Muscle of back (tissue), 11 donors: ENCODE measurements around the gene MANSC1. TPM values are rescaled to one million over a fixed set of nuclear protein-coding genes. Genes with fewer than 3 reads are reported as not detected.
"Not testable (repeated sequence)": the region's sequence is repeated elsewhere in the genome, so short reads cannot be mapped to it uniquely, and the experiment has no call there.

Experiments
- DNase-seq, 3 donors: peaks; one replicate each; pipeline versions ENCODE4 v3.0.0 to v3.0.0-alpha.2; 2013
- polyA plus RNA-seq, 10 donors: library from polyadenylated mRNA; unstranded; fragments of 120-200 nt; gene quantifications; one replicate each; pipeline ENCODE4 v1.2.1, GENCODE V29; 2013; ENCODE audit not compliant: insufficient read length in 10 of 10

MANSC1 gene
- polyA plus RNA-seq, 10 donors, result 9.1 to 13.8 (median 11.4) TPM

- no peak for DNase-seq
Measured at GRCh38 chr12:12366701-12367481, 16.8 kb upstream of the MANSC1 start.

GRCh38 chr12:12365931-12366431 lies 15.9 kb upstream of the MANSC1 start:
- DNase-seq, result no peak

GRCh38 chr12:12365446-12365802 lies 15.4 kb upstream of the MANSC1 start:
- DNase-seq, result no peak

- no peak for DNase-seq
Measured at GRCh38 chr12:12364787-12365445, 14.9 kb upstream of the MANSC1 start.

- DNase-seq, result no peak
Measured at GRCh38 chr12:12358528-12358927, 8.5 kb upstream of the MANSC1 start.

GRCh38 chr12:12357719-12358461 lies 7.8 kb upstream of the MANSC1 start:
- DNase-seq, result peak in 2 of 3 donors; percentile 16 to 41

- DNase-seq, result peak; percentile 94 to 98 (median 96)
Measured at GRCh38 chr12:12356896-12357718, 7.1 kb upstream of the MANSC1 start, which contains the start of gene BORCS5. Gene BORCS5 (plus strand): TSS chr12:12357078. CDS start chr12:12357452, 374 bp downstream.

- DNase-seq, result no peak
Measured at GRCh38 chr12:12356467-12356895, 6.4 kb upstream of the MANSC1 start.

- no peak for DNase-seq
Measured at GRCh38 chr12:12353807-12354206, 3.8 kb upstream of the MANSC1 start.

GRCh38 chr12:12353276-12353675 lies 3.2 kb upstream of the MANSC1 start:
- no peak for DNase-seq

GRCh38 chr12:12351468-12352185 lies 1.6 kb upstream of the MANSC1 start:
- DNase-seq, result not testable (repeated sequence)

GRCh38 chr12:12350868-12351463 lies 924 bp upstream of the MANSC1 start:
- no peak for DNase-seq

- DNase-seq, result no peak
Measured at GRCh38 chr12:12338527-12339168, 11.4 kb downstream of the MANSC1 start.

- no peak for DNase-seq
Measured at GRCh38 chr12:12336511-12336910, 13.5 kb downstream of the MANSC1 start.

GRCh38 chr12:12336049-12336411 lies 14.0 kb downstream of the MANSC1 start:
- no peak for DNase-seq

- peak in 1 of 3 donors; percentile 48 for DNase-seq
Measured at GRCh38 chr12:12334367-12335040, 15.5 kb downstream of the MANSC1 start.

GRCh38 chr12:12333407-12334366 lies 16.4 kb downstream of the MANSC1 start:
- no peak for DNase-seq

GRCh38 chr12:12331896-12332295 lies 18.1 kb downstream of the MANSC1 start:
- no peak for DNase-seq
